HepG2 (cell line): Measurements from ENCODE around the gene SETSIP. TPM values are rescaled to one million over a fixed set of nuclear protein-coding genes. Genes with fewer than 3 reads are reported as not detected.

ENCODE experiments used
- ATAC-seq: fragments of 200-7000 bp; cut with Tn5 transposase; 3 replicates; pipeline ENCODE4 v1.9.1; 2020; ENCODE audit warnings: mild to moderate bottlenecking, moderate library complexity
- BruUV-seq: library from RNA; stranded (reverse); fragments of 400-500 nt; replicated peaks from 2 replicates; lab custom pipeline; 2021; lab: Mats Ljungman, UMichigan
- CTCF ChIA-PET: fragments of 300-600 bp; formaldehyde crosslinking; extraction: SDS; loops from one replicate; lab custom pipeline; 2021; ENCODE audit warnings: low total read pairs, inconsistent platforms, low intra/inter-chr PET ratio; lab: Yijun Ruan, JAX
- POLR2A ChIA-PET: fragments of 350-600 bp; sonication (Branson Sonifier 250); formaldehyde crosslinking; loops from one replicate; lab custom pipeline; 2020; ENCODE audit warnings: antibody characterized with exemption, inconsistent platforms; lab: Yijun Ruan, JAX
- DNase-seq: peaks from one replicate; pipeline ENCODE4 v3.0.0-alpha.2; 2015; ENCODE audit warnings: low spot score
- FAIRE-seq: peaks from 3 replicates; lab custom pipeline; 2011; peaks lifted over from hg19 to GRCh38; lab: Jason Lieb, UNC
- H2AFZ ChIP-seq: one replicate; pipeline ENCODE4 v1.6.1; 2011; ENCODE audit warnings: low read length, inconsistent platforms
- H3K27ac ChIP-seq: fragments of 300-600 bp; 3 replicates; pipeline ENCODE4 v1.8.0; 2011; ENCODE audit warnings: mixed run types, mild to moderate bottlenecking, mixed read lengths, low read length, inconsistent platforms; ENCODE audit not compliant: insufficient read depth; ENCODE audit errors: extremely low read length
- H3K27me3 ChIP-seq, 2 experiments: fragments of 200-600 bp in 1 of 2; 2 replicates in 1 of 2; 3 replicates in 1 of 2; pipeline versions ENCODE4 v1.6.0 to v1.8.0; 2011; ENCODE audit warnings: low read length in 2 of 2, mild to moderate bottlenecking in 2 of 2, moderate library complexity in 2 of 2, inconsistent platforms in 1 of 2; ENCODE audit not compliant: insufficient read depth in 2 of 2, control insufficient read depth in 1 of 2
- H3K36me3 ChIP-seq, 2 experiments: fragments of 200-600 bp in 1 of 2; replicated peaks in 1 of 2; 2 replicates in 1 of 2; 3 replicates in 1 of 2; pipeline versions ENCODE4 v1.5.1 to v1.8.0; 2011; ENCODE audit warnings: low read length in 2 of 2, inconsistent platforms in 1 of 2; ENCODE audit not compliant: insufficient read depth in 2 of 2, control insufficient read depth in 1 of 2
- H3K4me1 ChIP-seq: 2 replicates; pipeline ENCODE4 v1.5.1; 2012; ENCODE audit warnings: low read length, inconsistent platforms; ENCODE audit not compliant: insufficient read depth
- H3K4me2 ChIP-seq: 2 replicates; pipeline ENCODE4 v1.6.0; 2011; ENCODE audit warnings: low read depth, low read length, inconsistent platforms
- H3K4me3 ChIP-seq, 3 experiments: fragments of 200-600 bp in 1 of 3; sonication (generic), shearing (Covaris generic) in 1 of 3; replicated peaks in 1 of 3; 2 replicates each; pipeline ENCODE4 v1.5.1; 2011 to 2016; ENCODE audit warnings: low read length in 3 of 3, inconsistent platforms in 2 of 3, low read depth in 2 of 3, mild to moderate bottlenecking in 2 of 3, control low read depth in 1 of 3, mixed read lengths in 1 of 3; ENCODE audit not compliant: insufficient read depth in 1 of 3
- H3K79me2 ChIP-seq: one replicate; pipeline ENCODE4 v1.6.1; 2011; ENCODE audit warnings: low read length, inconsistent platforms; ENCODE audit not compliant: insufficient read depth
- H3K9ac ChIP-seq: 2 replicates; pipeline ENCODE4 v1.6.0; 2011; ENCODE audit warnings: mild to moderate bottlenecking, low read depth, low read length, inconsistent platforms; ENCODE audit not compliant: insufficient read depth
- H3K9me3 ChIP-seq: 2 replicates; pipeline ENCODE4 v1.5.1; 2012; ENCODE audit warnings: mild to moderate bottlenecking, low read length
- H4K20me1 ChIP-seq: 2 replicates; pipeline ENCODE4 v1.6.0; 2011; ENCODE audit warnings: inconsistent platforms, mild to moderate bottlenecking, low read length, moderate library complexity; ENCODE audit not compliant: insufficient read depth
- AKAP8 ChIP-seq: sonication (generic); formaldehyde crosslinking; IDR thresholded peaks from 2 replicates; pipeline ENCODE4 v1.5.1; 2020; ENCODE audit warnings: mild to moderate bottlenecking, missing genetic modification reagents
- ELF4 ChIP-seq: sonication (generic); formaldehyde crosslinking; IDR thresholded peaks from 2 replicates; pipeline ENCODE4 v1.5.0; 2020; ENCODE audit warnings: missing genetic modification reagents, mild to moderate bottlenecking, moderate library complexity, borderline replicate concordance
- FOXO1 ChIP-seq: sonication (generic); formaldehyde crosslinking; IDR thresholded peaks from 2 replicates; pipeline ENCODE4 v1.4.0; 2020; ENCODE audit warnings: missing genetic modification reagents
- HOXA9 ChIP-seq: sonication (generic); formaldehyde crosslinking; IDR thresholded peaks from 2 replicates; pipeline ENCODE4 v1.8.1; 2022; ENCODE audit warnings: missing genetic modification reagents, mild to moderate bottlenecking, moderate library complexity, borderline replicate concordance
- JDP2 ChIP-seq: sonication (generic); formaldehyde crosslinking; IDR thresholded peaks from 2 replicates; pipeline ENCODE4 v1.8.1; 2022; ENCODE audit warnings: missing genetic modification reagents, borderline replicate concordance
- NRL ChIP-seq: sonication (generic); formaldehyde crosslinking; IDR thresholded peaks from 2 replicates; pipeline ENCODE4 v1.5.0; 2020; ENCODE audit warnings: missing genetic modification reagents, mild to moderate bottlenecking, moderate library complexity, borderline replicate concordance
- POGK ChIP-seq: sonication (generic); formaldehyde crosslinking; conservative IDR thresholded peaks from 2 replicates; pipeline ENCODE4 v1.8.0; 2022; ENCODE audit warnings: mild to moderate bottlenecking, moderate library complexity, missing genetic modification reagents
- SP1 ChIP-seq, 2 experiments: fragments of 450-650 bp in 1 of 2; sonication (generic) in 1 of 2; formaldehyde crosslinking in 1 of 2; IDR thresholded peaks; 2 replicates each; pipeline versions ENCODE4 v1.4.0 to v1.6.1; 2016 to 2020; ENCODE audit warnings: missing genetic modification reagents in 1 of 2
- TFDP1 ChIP-seq: IDR thresholded peaks from 2 replicates; pipeline ENCODE4 v1.6.1; 2016; ENCODE audit warnings: missing compliant biosample characterization, missing genetic modification reagents, borderline replicate concordance
- THAP11 ChIP-seq: IDR thresholded peaks from 2 replicates; pipeline ENCODE4 v1.6.1; 2016; ENCODE audit warnings: missing biosample characterization, missing genetic modification reagents
- ZBTB39 ChIP-seq: sonication (generic); formaldehyde crosslinking; IDR thresholded peaks from 2 replicates; pipeline ENCODE4 v1.5.0; 2020; ENCODE audit warnings: missing genetic modification reagents
- ZMAT3 ChIP-seq: sonication (generic); formaldehyde crosslinking; conservative IDR thresholded peaks from 2 replicates; pipeline ENCODE4 v1.7.0; 2021; ENCODE audit warnings: missing genetic modification reagents
- ZNF275 ChIP-seq: sonication (generic); formaldehyde crosslinking; IDR thresholded peaks from 2 replicates; pipeline ENCODE4 v1.8.0; 2022; ENCODE audit warnings: missing genetic modification reagents, mild to moderate bottlenecking, inconsistent platforms, borderline replicate concordance
- ZNF574 ChIP-seq: sonication (generic); formaldehyde crosslinking; IDR thresholded peaks from 2 replicates; pipeline ENCODE4 v1.4.0; 2020; ENCODE audit warnings: missing genetic modification reagents
- ZNF746 ChIP-seq: sonication (generic); formaldehyde crosslinking; IDR thresholded peaks from 2 replicates; pipeline ENCODE4 v1.8.0; 2022; ENCODE audit warnings: mild to moderate bottlenecking, missing genetic modification reagents
- WGBS: methylation state at CpG from one replicate; pipeline ENCODE4 v1.1.6; 2017; ENCODE audit warnings: low lambda C conversion rate; 5-methylcytosine and 5-hydroxymethylcytosine counted together
- in situ Hi-C: cut with HindIII; loops from 2 replicates; pipeline ENCODE4 v1.10.0; 2017; ENCODE audit warnings: low pct_unique_long_range_greater_than_20kb; ENCODE audit not compliant: extremely low pct_ligation_motif_present
- intact Hi-C: fragments of 100-400 bp; cut with micrococcal nuclease; formaldehyde crosslinking; loops from one replicate; pipeline ENCODE4 v1.10.0; 2022; ENCODE audit not compliant: unreplicated experiment
- polyA plus RNA-seq, 8 experiments: library from polyadenylated mRNA; depleted of rRNA in 3 of 8; stranded (reverse) in 7 of 8; unstranded in 1 of 8; fragments of >200 nt; fragmentation: Illumina TruSeq in 4 of 8; extraction: Trizol in 4 of 8; gene quantifications; 2 replicates each; pipeline versions ENCODE4 v1.2.1 to v1.2.3, GENCODE V29; 2011 to 2016; ENCODE audit warnings: low read depth in 4 of 8, missing spikeins in 1 of 8, mixed read lengths in 1 of 8; ENCODE audit not compliant: insufficient read depth in 1 of 8
- total RNA-seq, 5 experiments: library from RNA; depleted of rRNA; stranded (reverse); fragments of >200 nt; fragmentation: Illumina TruSeq; extraction: Trizol; gene quantifications; 2 replicates each; pipeline ENCODE4 v1.2.3, GENCODE V29; 2016; ENCODE audit warnings: low read depth in 1 of 5

Gene SETSIP
- total and polyA plus RNA-seq, 2 of the 13 experiments (the other 11 are each of a cell fraction or from before 2014, with no cell fraction given), result not detected

- ChIA-PET POLR2A (no interaction called here), CTCF (no interaction called here)
- TF ChIP-seq ZNF574 (CRISPR knock-in tag) (no peak), AKAP8 (CRISPR knock-in tag) (no peak), ELF4 (CRISPR knock-in tag) (no peak), SP1 (IDR thresholded peaks at IDR 0.05) (no peak), SP1 (CRISPR knock-in tag; IDR thresholded peaks at IDR 0.05) (no peak), JDP2 (no peak), ZMAT3 (CRISPR knock-in tag) (no peak), THAP11 (CRISPR knock-in tag) (no peak), NRL (no peak), ZNF746 (CRISPR knock-in tag) (no peak), ZNF275 (CRISPR knock-in tag) (no peak), HOXA9 (CRISPR knock-in tag) (no peak), POGK (CRISPR knock-in tag) (no peak), ZBTB39 (CRISPR knock-in tag) (no peak), FOXO1 (CRISPR knock-in tag) (no peak), TFDP1 (CRISPR knock-in tag) (no peak)
These were observed 44.5 kb downstream of the SETSIP start for GRCh38 chr1:92030656-92031107.

More at GRCh38 chr1:92030656-92031107, 44.5 kb downstream of the SETSIP start:
- H2AFZ ChIP-seq, result peak overlapping the region; percentile 42
- peaks cover 3 to 33% of the 10 kb centered on the region in 2 experiments; a peak in 3 of 5 replicates for H3K27me3 ChIP-seq
- no TSS peak for BruUV-seq
- no peaks in the 10 kb centered on the region for H3K9me3 ChIP-seq
- ATAC-seq (peak; percentile 29; the same call in 1 of the 3 replicates), FAIRE-seq (no peak), DNase-seq (peak; percentile 10)
- no peak overlapping the region for H3K9ac ChIP-seq
- 0% methylated on average over 4 of the region's 4 CpGs for WGBS
- peak overlapping the region; percentile 49 to 70 (median 52); a peak in 4 of 6 replicates for H3K4me3 ChIP-seq
- no peaks in the 10 kb centered on the region for H4K20me1 ChIP-seq
- H3K27ac ChIP-seq, result no peak overlapping the region
- H3K36me3 ChIP-seq, result no peaks in the 10 kb centered on the region
- H3K79me2 ChIP-seq, result no peaks in the 10 kb centered on the region
- intact Hi-C loops, result no loop called here
- in situ Hi-C loops, result no loop called here
- H3K4me1 ChIP-seq, result peaks cover 16% of the 10 kb centered on the region
- peak overlapping the region; percentile 81 for H3K4me2 ChIP-seq
